Urinary bladder (tissue), 4 donors: Measurements from ENCODE around the gene PAPPA2. TPM values are rescaled to one million over a fixed set of nuclear protein-coding genes. Genes with fewer than 3 reads are reported as not detected.

Source experiments
- DNase-seq: peaks from one replicate; pipeline ENCODE4 v3.0.0-alpha.2; 2015; ENCODE audit errors: extremely low spot score
- H3K27ac ChIP-seq: one replicate; pipeline ENCODE4 v1.5.1; 2013; ENCODE audit warnings: low read depth, mild to moderate bottlenecking, moderate library complexity
- H3K36me3 ChIP-seq: one replicate; pipeline ENCODE4 v1.6.1; 2013; ENCODE audit warnings: mild to moderate bottlenecking, moderate library complexity; ENCODE audit not compliant: insufficient read depth
- H3K4me1 ChIP-seq: one replicate; pipeline ENCODE4 v1.6.1; 2013; ENCODE audit warnings: mild to moderate bottlenecking, moderate library complexity; ENCODE audit not compliant: insufficient read depth
- H3K4me3 ChIP-seq: one replicate; pipeline ENCODE4 v1.5.1; 2013; ENCODE audit warnings: low read depth, low read length
- WGBS: extraction: QIAGEN DNeasy Blood & Tissue Kit; methylation state at CpG from one replicate; pipeline ENCODE4 v1.1.7; 2013; 5-methylcytosine and 5-hydroxymethylcytosine counted together
- polyA plus RNA-seq: library from polyadenylated mRNA; stranded (reverse); fragments of 200-250 nt; gene quantifications from one replicate; pipeline ENCODE4 v1.2.3, GENCODE V29; 2013
- total RNA-seq: library from RNA; depleted of rRNA; stranded (reverse); fragments of >200 nt; gene quantifications from one replicate; pipeline ENCODE4 v1.2.3, GENCODE V29; 2014
- donor health status: healthy with polysubstance abuse.
- donor health status: healthy.

The PAPPA2 gene
- total and polyA plus RNA-seq, 2 donors: 0.54 to 4.6 TPM

DNA sequence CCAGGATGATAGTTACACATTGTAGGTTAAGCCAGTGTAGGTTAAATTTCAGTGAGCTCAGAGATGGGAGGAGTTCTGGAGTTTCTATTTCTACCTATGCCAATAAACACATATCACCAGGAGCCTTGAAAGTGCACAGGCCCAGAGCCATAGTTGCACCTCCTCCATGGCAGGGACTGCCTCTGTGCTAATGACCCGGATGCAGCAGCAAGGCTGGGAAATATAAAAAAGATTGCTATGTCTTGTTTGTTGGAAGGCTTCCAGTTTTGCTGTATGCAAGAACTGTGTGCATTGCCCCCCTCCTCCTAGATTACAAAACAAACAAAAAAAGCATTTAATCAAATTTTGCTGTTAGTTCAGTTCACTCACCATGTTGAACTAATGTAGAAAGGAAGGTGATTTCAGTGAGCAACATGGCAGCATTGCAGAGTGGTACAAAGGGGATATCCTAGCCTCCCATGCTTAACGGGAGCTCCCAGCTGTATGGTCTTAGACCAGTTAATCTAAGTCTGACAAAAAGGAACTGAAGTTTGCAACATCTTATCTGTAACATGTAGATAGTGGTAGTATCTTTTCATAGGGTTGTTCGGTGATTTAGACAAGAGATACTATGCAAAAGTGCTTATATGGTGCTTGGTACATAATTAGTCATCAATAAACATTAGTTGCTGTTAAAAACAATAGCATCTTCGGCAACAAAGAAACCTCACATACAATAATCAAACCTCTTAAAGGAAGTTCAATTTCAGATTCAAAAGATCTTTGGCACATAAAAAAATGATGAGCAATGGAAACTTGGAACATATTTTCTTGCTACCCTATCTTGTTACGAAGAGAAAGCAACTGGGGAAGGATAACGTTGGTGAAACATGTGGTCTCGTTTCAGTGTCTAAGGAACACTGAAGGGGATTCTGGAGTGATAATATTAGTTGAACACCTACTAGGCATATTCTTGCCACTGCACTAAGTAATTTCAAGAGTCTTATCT is 392.1 kb downstream of the PAPPA2 start:
- no peak overlapping the region for H3K4me3 ChIP-seq
- no peaks in the 10 kb centered on the region for H3K4me1 ChIP-seq
- H3K27ac ChIP-seq: no peak overlapping the region
- H3K36me3 ChIP-seq: no peaks in the 10 kb centered on the region
- DNase-seq: no peak
- WGBS: 61% methylated on average over 7 of the region's 7 CpGs

DNA sequence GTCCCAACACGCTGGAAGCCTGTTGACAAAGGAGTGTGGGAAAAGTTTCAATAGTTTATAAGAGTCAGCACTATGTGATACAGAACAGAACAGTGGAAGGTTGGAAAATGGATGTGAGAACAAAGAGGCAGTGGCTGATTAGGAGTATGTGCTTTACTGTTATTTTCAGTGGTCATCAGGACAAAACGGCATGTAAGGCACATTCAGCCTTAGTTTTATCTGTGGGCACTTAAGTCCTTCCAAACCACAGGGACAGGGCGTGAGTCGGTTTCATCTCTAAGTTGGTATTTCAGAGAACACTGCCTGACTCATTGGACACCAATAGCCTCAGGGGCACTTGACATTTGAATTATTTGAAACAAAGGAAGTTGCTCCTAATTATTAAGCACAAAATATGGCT is 394.7 kb downstream of the PAPPA2 start:
- Histone ChIP-seq H3K4me1 (no peaks in the 10 kb centered on the region), H3K36me3 (no peaks in the 10 kb centered on the region), H3K27ac (no peak overlapping the region), H3K4me3 (no peak overlapping the region)
- no peak for DNase-seq
- WGBS: 67% methylated on average over 4 of the region's 4 CpGs

DNA sequence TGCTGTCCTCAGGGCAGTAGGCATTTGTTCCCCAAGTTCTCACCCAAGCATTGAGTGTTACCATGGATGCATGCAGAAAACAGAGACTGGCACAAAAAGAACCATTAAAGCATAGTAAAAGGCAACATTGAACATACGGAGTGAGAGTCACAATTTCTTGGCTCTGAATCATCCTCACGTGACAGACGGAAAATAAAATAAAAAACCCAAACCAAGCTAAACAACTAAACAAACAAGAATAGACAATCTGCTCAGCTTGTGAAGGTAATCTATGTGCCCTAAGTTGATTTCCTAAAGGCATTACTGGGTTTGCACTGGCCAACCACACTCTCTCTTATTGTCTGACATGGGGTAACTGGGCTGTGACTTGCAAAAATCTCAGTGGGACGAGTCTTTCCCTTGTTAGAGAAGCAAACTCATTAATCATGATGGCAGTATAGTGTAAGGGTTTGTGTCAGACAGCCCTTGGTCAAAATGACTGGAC is 395.5 kb downstream of the PAPPA2 start:
- 55% methylated on average over 4 of the region's 4 CpGs for WGBS
- no peak overlapping the region for H3K27ac ChIP-seq
- no peaks in the 10 kb centered on the region for H3K4me1 ChIP-seq
- H3K36me3 ChIP-seq: no peaks in the 10 kb centered on the region
- DNase-seq: no peak
- H3K4me3 ChIP-seq: no peak overlapping the region

DNA sequence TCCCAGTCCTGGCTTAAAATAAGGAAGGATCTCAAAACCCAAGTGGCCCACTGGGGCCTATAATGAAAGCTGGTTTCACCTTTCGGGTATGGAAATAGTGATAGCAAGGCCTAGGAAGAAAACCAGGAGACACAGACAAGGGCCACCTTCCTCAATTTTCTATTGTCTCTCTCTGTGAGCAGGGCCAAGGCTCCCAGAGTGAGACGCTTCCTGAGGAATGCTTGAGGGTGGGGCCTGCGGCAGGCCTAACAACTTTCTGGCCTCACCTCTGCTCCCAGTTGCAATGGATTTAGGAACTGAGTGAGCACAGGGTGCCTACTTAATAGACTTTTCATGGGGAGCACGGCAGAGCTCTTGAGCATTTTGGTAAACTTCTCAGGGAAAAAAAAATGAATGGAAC is 400.6 kb downstream of the PAPPA2 start:
- no peak overlapping the region for H3K4me3 ChIP-seq
- no peak for DNase-seq
- no peaks in the 10 kb centered on the region for H3K36me3 ChIP-seq
- 69% methylated on average over 4 of the region's 4 CpGs for WGBS
- H3K27ac ChIP-seq: no peak overlapping the region
- no peaks in the 10 kb centered on the region for H3K4me1 ChIP-seq

DNA sequence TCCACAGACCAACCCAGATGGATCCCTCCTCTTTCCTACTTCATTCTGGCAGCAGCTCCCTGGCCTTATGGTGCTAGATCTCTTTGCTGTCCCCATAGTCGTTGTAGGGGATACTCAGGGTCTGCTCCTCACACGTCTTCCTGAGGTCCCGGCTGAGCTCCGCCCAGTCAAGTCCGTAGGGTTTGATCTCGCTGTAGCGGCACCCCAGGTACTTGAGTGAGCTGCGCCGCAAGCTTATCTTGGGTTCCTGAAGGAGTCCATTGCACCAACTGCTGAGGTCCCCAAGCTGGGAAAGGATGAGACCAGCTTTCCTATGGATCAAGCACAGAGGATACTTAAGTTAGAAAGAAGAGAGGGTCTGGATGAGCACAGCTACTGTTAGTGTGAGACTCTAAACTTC is 401.2 kb downstream of the PAPPA2 start:
- Histone ChIP-seq H3K4me1 (no peaks in the 10 kb centered on the region), H3K36me3 (no peaks in the 10 kb centered on the region), H3K4me3 (no peak overlapping the region), H3K27ac (no peak overlapping the region)
- WGBS: 91% methylated on average over 9 of the region's 9 CpGs
- no peak for DNase-seq

DNA sequence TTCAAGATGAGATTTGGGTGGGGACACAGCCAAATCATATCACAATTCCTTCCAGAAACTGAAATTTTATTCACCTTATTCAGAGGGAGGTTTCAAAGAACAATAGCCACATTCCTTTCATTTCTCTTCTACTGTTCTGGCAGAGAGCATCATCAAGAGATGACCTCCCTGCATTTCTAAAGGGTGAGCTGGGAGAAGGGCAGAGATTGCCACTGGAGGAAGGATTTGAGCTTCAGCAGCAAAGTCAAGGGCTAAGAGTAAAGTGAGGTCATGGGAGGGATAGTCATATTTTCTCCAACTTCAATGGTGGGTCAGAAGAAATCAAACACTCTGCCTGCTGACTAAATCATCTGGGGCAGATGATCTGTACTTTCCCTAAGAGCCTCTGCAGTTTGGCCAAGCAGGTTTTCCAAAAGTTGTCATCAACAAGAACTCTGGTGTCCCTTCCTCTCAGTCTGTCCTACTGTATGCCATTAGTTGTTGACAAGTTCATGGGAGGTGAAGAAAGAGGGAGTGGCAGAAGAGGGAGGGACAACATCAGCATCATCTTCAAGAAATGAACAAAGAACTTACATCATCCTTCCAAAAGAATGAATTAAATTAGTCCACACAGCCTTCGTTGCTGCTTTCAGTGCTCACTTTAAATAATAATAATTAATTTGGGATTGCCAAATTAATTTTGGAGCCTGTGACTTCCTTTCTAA is 403.2 kb downstream of the PAPPA2 start:
- WGBS: 88% methylated on average over 1 of the region's 1 CpG
- Histone ChIP-seq H3K4me3 (no peak overlapping the region), H3K27ac (no peak overlapping the region), H3K36me3 (no peaks in the 10 kb centered on the region), H3K4me1 (no peaks in the 10 kb centered on the region)
- DNase-seq: no peak

DNA sequence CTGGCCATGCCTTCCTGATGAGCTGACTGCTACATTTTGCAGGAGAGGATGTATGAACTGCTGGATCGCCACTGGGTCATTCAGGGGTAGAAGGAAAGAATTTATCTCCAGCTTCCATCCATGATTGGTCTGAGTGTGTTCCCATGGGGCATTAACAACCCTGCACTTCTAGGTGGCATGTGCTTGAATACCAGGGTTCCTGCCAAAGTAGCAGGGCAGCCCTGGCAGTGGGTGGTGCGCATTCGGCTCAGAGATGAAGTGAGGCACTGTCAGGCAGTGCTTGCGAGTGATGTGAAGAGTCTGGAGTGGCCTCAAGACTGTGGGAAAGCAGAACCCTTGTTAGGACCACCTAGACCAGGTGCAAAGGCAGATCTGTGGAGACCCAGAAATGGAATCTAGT is 406.6 kb downstream of the PAPPA2 start:
- DNase-seq: no peak
- no peaks in the 10 kb centered on the region for H3K36me3 ChIP-seq
- H3K4me1 ChIP-seq: no peaks in the 10 kb centered on the region
- no peak overlapping the region for H3K27ac ChIP-seq
- H3K4me3 ChIP-seq: no peak overlapping the region
- WGBS: 94% methylated on average over 4 of the region's 4 CpGs

DNA sequence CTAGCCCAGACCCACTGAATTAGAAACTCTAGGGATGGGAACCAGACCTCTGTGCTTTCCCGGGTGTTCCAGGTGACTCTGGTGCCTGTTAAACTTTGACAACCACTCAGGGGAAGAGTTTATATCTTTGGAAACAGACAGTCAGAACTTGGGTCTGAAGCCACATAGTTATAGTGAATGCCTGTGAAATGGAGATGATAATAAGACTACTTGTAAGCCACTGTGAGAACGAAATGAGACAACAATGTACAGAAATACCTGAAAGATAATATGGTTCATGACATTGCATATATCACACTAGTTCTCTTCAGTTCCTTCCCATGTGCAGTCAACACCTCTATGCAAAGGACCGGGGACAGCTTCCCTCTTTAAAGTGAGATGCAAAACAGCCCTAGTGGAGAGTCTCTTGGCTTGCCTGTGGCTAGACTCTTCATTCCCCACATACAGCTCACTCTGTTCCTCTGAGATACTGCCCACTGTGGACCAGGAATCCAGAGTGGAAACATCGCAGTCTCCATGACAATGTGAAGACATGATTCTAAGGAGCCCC is 414.1 kb downstream of the PAPPA2 start:
- Histone ChIP-seq H3K27ac (no peak overlapping the region), H3K4me1 (no peaks in the 10 kb centered on the region), H3K36me3 (no peaks in the 10 kb centered on the region), H3K4me3 (no peak overlapping the region)
- 85% methylated on average over 4 of the region's 4 CpGs for WGBS
- DNase-seq: no peak

- no peak for DNase-seq
Measured at GRCh38 chr1:176877557-176877956, 414.6 kb downstream of the PAPPA2 start.

DNA sequence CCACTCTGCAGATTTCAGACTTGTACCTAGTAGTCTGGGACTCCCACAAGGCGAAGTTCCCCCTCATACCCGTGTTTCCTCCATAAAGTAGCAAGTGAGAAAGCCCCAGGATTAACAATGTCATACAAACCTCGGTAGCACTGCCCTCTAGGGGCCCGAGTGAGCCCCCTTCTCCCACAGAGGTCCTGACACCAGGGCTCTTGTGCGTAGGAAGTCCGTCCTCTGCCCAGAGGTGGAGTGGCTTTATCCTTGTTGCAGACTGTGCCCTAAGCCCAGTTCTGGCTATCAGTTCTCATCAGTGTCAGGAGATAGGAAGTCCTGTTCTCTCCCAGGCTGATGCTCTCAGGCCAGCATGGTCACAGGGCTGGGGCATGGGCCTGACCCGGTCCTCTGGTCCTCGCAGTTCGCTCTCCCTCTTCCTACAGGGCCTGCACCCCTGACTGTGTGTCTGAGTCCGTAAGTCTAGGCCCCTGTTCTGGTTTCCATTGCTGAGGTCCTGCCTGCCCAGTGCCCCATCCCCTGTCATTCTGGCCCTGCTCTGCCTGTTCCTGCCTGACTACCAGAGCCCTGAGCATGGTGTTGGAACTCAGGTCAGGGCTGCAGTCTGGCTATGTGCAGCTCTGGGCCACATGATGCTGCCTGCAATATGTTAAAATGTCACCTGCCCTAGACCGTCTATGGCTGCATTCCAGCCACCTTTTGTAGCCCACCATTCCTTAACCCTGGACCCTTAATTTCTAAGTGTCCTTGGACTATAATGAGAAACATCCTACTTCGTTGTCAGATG is 416.0 kb downstream of the PAPPA2 start:
- DNase-seq: no peak
- Histone ChIP-seq H3K4me3 (no peak overlapping the region), H3K36me3 (no peaks in the 10 kb centered on the region), H3K27ac (no peak overlapping the region), H3K4me1 (no peaks in the 10 kb centered on the region)
- whole genome bisulfite sequencing: 80% methylated on average over 12 of the region's 12 CpGs

More at GRCh38 chr1:176877557-176877956, 414.6 kb downstream of the PAPPA2 start:
- WGBS: 86% methylated on average over 3 of the region's 3 CpGs
- Histone ChIP-seq H3K4me3 (no peak overlapping the region), H3K27ac (no peak overlapping the region), H3K36me3 (no peaks in the 10 kb centered on the region), H3K4me1 (no peaks in the 10 kb centered on the region)

- Histone ChIP-seq H3K27ac (no peak overlapping the region), H3K36me3 (no peaks in the 10 kb centered on the region), H3K4me3 (no peak overlapping the region), H3K4me1 (no peaks in the 10 kb centered on the region)
- no peak for DNase-seq
- WGBS: 90% methylated on average over 13 of the region's 13 CpGs
Measured at GRCh38 chr1:176879784-176880620, 417.0 kb downstream of the PAPPA2 start.

DNA sequence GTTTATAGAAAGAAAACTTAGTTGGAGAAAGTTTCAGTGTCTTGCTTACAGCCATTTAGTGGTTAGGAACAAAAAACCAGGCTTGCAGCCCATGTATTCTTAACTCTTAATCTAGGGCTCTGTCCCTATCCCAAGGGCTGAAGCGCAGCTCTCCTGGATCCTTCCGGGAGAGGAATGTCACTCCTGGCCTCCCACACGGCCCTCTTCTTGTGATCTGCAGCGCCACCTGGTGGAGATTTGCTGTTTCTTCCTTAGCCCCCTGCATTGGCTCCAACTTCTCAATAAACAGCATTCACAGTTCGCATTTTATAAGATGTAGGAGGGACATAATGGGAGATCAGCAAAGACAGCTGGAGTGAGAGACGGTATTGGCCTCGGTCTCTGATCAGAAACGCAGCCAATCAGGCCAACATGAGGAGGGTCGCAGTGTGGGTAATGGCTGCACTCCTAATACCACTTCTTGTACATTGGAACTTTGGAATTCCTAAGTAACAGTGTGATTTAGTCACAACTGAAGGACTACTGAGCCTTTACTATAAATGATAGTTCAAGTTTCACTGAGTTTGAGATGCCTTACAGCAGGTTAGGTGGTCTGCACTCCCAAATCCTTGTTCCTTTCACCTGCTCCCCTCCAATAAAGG is 418.1 kb downstream of the PAPPA2 start:
- no peaks in the 10 kb centered on the region for H3K36me3 ChIP-seq
- peak; percentile 43 for DNase-seq
- WGBS: 10% methylated on average over 9 of the region's 9 CpGs
- no peaks in the 10 kb centered on the region for H3K4me1 ChIP-seq
- H3K4me3 ChIP-seq: no peak overlapping the region
- H3K27ac ChIP-seq: no peak overlapping the region
